Measurements from ENCODE around the gene CLTCL1. TPM values are rescaled to one million over a fixed set of nuclear protein-coding genes. Genes with fewer than 3 reads are reported as not detected.

The CLTCL1 gene
- total RNA-seq, 4 donors from 2014 or later = 111 to 311 (median 215) TPM

DNA sequence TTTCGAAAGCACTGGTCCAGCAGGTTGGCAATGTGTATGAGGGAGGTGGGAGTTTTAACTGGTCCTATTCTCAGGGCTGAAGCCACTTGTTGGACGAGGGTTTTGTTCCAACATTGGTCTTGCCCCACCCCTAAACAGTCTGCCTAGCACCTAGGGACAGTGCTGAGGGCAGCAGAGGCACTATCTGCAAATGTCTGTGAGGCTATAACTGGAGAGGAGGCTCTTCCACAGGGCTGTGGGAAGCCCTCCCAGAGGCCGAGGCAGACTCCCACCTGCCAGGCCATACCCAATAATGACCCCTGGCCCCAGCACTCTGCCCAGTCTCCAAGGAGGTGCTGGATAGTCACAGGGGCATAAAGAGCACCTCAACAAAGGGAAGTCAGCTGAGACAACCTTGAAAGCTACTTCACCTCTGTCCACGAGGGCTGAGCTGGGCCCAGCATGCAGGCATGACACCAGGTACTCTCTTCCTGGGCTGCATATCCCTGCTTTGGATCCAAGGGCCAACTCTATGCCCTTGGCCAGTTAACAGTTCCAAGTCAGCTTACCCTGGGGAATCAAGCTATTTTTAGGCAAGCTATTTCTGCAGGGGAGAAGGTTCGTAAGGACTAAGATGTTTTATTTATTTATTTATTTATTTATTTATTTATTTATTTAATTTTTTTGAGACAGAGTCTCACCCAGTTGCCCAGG is 72.8 kb downstream of the CLTCL1 start:
- ATAC-seq = peak; percentile 89 to 90
- Histone ChIP-seq H3K36me3 (peaks cover 0 to 80% of the 10 kb centered on the region in 2 donors), H3K27me3 (no peaks in the 10 kb centered on the region), H3K4me3 (no peak overlapping the region), H3K9me3 (no peaks in the 10 kb centered on the region), H3K27ac (peak overlapping the region; percentile 83 to 90 (median 88)), H3K4me1 (peaks cover 36 to 47% of the 10 kb centered on the region in 2 donors)
- intact Hi-C loops (cut with DNase I; ENCODE audit: low total_unique reads) = loop anchor here (1.0 to 5.0 kb wide), 3 partner anchors 36 to 261 kb away; partner anchors contain the start of genes CDC45, CLTCL1 and UFD1
- peak; percentile 73 to 88 for DNase-seq
- TF ChIP-seq POLR2A (IDR thresholded peaks at IDR 0.05) = no peak
- no peak for TF ChIP-seq CTCF (IDR thresholded peaks at IDR 0.05 in 4 of 5, conservative IDR thresholded peaks at IDR 0.05 in 1 of 5)
- in situ Hi-C loops (cut with MboI; ENCODE audit: low sequenced_read_pairs in 4 of 4) = loop anchor here in 1 of 4 donors (25.0 kb wide), 1 partner anchor 169 kb away; no protein-coding TSS in a partner anchor

GRCh38 chr22:19216579-19216978 is 74.9 kb downstream of the CLTCL1 start:
- intact Hi-C loops (cut with DNase I; ENCODE audit: low total_unique reads) = loop anchor here (5.0 kb wide), 2 partner anchors 34 to 76 kb away; partner anchors contain the start of gene CLTCL1
- Histone ChIP-seq H3K4me3 (no peak overlapping the region), H3K27ac (peak overlapping the region; percentile 83 to 90 (median 88)), H3K36me3 (peaks cover 0 to 62% of the 10 kb centered on the region in 2 donors), H3K4me1 (peaks cover 36 to 47% of the 10 kb centered on the region in 2 donors), H3K9me3 (no peaks in the 10 kb centered on the region), H3K27me3 (no peaks in the 10 kb centered on the region)
- in situ Hi-C loops (cut with MboI; ENCODE audit: low sequenced_read_pairs in 4 of 4) = loop anchor here in 1 of 4 donors (25.0 kb wide), 1 partner anchor 171 kb away; no protein-coding TSS in a partner anchor
- ATAC-seq (no peak), DNase-seq (peak in 1 of 2 donors; percentile 7)
- TF ChIP-seq POLR2A (IDR thresholded peaks at IDR 0.05) (no peak), CTCF (IDR thresholded peaks at IDR 0.05 in 4 of 5, conservative IDR thresholded peaks at IDR 0.05 in 1 of 5) (no peak)

DNA sequence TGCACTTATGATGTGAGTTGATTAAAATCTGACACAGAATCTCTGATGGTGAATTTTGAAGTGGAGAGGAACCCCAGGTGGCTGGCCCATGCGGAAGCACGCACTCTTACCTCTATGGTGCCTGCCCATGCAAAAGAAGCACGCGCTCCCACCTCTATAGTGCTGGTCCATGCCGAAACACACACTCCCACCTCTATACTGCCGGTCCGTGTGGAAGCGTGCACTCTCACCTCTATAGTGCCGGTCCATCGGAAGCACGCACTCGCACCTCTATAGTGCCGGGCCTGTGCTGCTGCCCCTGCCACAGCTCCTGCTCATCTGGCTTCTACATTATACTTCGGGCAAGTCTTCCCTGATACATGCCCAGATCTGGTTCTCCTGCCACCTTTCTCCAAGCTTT is 76.2 kb downstream of the CLTCL1 start:
- peaks cover 36 to 47% of the 10 kb centered on the region in 2 donors for H3K4me1 ChIP-seq
- H3K4me3 ChIP-seq = no peak overlapping the region
- DNase-seq (peak in 1 of 2 donors; percentile 8), ATAC-seq (no peak)
- peaks cover 0 to 58% of the 10 kb centered on the region in 2 donors for H3K36me3 ChIP-seq
- intact Hi-C loops (cut with DNase I; ENCODE audit: low total_unique reads) (loop anchor here (5.0 kb wide), 2 partner anchors 33 to 77 kb away; partner anchors contain the start of gene CLTCL1), in situ Hi-C loops (cut with MboI; ENCODE audit: low sequenced_read_pairs in 4 of 4) (loop anchor here in 1 of 4 donors (25.0 kb wide), 1 partner anchor 172 kb away; no protein-coding TSS in a partner anchor)
- no peaks in the 10 kb centered on the region for H3K27me3 ChIP-seq
- peak overlapping the region; percentile 83 to 90 (median 88) for H3K27ac ChIP-seq
- H3K9me3 ChIP-seq = no peaks in the 10 kb centered on the region
- TF ChIP-seq POLR2A (IDR thresholded peaks at IDR 0.05) = no peak
- TF ChIP-seq CTCF (IDR thresholded peaks at IDR 0.05 in 4 of 5, conservative IDR thresholded peaks at IDR 0.05 in 1 of 5) = no peak

GRCh38 chr22:19214078-19214473 is 77.4 kb downstream of the CLTCL1 start:
- DNase-seq (no peak), ATAC-seq (no peak)
- H3K4me1 ChIP-seq = peaks cover 26 to 43% of the 10 kb centered on the region in 2 donors
- intact Hi-C loops (cut with DNase I; ENCODE audit: low total_unique reads) (no loop called here), in situ Hi-C loops (cut with MboI; ENCODE audit: low sequenced_read_pairs in 4 of 4) (loop anchor here in 1 of 4 donors (25.0 kb wide), 1 partner anchor 173 kb away; no protein-coding TSS in a partner anchor)
- H3K27ac ChIP-seq = peak overlapping the region in 3 of 4 donors; percentile 83 to 90 (median 90)
- no peaks in the 10 kb centered on the region for H3K9me3 ChIP-seq
- H3K36me3 ChIP-seq = peaks cover 0 to 60% of the 10 kb centered on the region in 2 donors
- no peaks in the 10 kb centered on the region for H3K27me3 ChIP-seq
- H3K4me3 ChIP-seq = no peak overlapping the region
- TF ChIP-seq CTCF (IDR thresholded peaks at IDR 0.05 in 4 of 5, conservative IDR thresholded peaks at IDR 0.05 in 1 of 5) (no peak), POLR2A (IDR thresholded peaks at IDR 0.05) (no peak)

Data from gastrocnemius medialis (tissue), 4 donors.